GM19238 (cell line): ENCODE measurements around the gene DNAI1.
"Not testable (repeated sequence)": the region's sequence is repeated elsewhere in the genome, so short reads cannot be mapped to it uniquely, and the experiment has no call there.

Experiments
- DNase-seq: peaks from one replicate; pipeline ENCODE4 v3.0.0; 2011; ENCODE audit warnings: low spot score; ENCODE audit not compliant: insufficient read length

Gene DNAI1

DNA sequence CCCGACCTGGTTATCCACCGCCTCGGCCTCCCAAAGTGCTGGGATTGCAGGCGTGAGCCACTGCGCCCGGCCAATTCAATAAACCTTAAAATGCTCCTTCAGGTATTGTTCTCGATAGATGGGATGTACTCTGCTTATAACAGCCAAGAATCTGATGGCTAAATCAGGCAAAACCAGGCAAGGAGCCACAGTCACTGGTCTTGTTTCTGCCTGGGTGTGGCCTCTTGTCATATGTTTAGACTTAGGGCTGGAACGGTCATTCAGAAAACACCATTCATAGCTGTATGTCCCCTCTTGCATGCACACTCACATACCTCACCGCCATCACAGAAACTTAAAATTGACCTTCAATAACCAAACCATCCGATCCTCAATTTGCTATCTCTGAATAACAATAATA, 8.0 kb upstream of the DNAI1 start:
- no peak for DNase-seq

GRCh38 chr9:34451135-34451534, 7.5 kb upstream of the DNAI1 start:
- no peak for DNase-seq

DNA sequence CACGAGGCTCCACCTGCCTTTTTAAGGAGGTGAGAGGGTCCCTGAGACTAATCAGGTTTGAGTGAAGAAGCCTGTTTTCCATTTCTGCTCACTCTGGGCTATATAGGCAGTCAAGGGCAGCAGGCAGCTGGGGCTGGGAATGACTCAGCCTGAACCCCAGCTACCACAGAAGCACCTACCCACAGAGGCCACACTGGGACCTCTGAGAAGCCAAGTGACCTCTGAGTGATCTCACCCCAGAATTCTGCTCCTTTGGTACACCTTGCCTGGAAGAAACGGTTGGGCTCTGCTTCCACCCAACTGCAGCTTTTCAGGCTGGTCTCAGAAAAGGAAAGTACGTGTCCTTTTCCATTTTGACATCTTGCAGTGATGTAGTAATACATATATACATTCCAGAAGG, 7.1 kb upstream of the DNAI1 start:
- DNase-seq = no peak

GRCh38 chr9:34452568-34452967, 6.0 kb upstream of the DNAI1 start:
- no peak for DNase-seq

DNA sequence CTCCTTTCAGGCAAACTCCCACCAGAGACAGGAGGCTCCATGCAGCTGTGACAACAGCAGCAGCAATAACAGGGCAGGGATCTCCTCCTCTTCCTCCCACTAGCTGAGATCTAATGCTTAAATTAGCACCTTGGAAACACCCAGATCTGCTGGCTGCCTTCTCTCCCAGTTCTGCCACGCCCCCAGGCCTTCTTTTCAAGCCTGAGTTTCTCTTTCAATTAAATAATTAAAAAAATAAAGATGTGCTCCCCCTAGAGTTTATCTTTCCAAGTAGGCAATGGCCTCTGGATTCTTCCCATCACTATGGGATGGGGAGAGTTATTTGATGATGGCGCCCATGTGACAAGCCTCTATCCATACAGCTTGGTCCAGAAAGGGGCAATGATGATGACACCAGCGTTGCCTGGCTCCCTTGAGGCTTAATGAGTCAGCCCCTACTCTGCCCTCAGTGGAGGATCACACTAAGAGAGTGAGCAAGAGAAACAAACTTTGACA, 4.0 kb upstream of the DNAI1 start:
- DNase-seq = no peak

GRCh38 chr9:34456151-34456550, 2.5 kb upstream of the DNAI1 start:
- DNase-seq = no peak

DNA sequence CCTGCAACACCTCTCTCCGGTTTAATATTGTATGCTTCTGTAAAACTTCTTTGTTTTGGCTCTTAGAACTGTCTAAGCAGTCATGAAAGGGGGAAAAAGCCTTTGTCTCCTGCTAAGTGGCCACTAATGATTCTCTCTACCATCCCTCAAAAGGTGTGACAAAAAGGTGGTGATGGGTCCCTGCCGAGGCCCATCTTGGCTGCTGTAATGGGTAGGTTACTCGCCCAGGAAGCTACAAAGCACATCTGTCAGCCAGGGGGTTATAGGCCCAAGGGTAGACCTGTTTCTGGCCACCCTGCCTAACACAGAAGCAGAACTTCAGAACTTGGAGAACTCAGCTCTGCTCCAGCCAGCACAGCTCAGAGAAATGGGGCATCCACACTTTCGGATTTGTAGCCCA, 1.9 kb upstream of the DNAI1 start:
- no peak for DNase-seq

DNA sequence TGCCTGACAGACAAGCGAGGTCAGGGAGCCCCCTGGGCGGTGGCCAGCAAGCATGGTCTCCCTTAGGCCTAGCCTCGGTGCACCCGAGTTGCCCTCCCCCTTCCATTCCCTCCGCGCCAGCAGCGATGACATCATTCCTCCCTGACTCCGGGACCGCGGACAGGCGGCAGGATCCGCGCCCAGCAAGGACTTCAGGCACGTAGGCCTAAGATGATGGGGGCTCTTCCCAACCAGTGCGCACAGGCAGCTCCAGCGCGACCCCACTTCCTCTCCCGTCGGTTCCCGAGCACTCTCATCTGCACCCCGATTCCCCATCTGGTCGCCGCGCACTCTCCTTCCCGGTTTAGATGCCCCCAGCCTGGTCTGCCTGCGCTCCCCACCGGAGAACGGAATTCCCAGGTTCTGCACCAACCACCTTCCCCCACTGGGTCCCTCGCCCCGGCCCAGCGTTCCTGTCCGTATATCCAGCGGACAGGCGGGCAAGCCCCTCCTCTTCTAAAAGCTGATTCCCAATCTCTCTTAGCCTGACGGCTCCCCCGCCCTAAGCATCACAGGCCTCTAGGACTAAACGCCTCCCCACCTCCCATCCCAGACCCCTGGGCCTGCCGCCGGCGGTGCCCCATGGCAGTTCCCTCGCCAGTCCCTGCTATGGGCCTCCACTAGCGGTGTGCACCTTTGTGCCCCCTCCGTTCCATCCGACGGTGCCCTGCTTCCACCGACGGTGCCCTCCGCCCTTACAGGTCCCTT, 1.2 kb upstream of the DNAI1 start:
- DNase-seq = no peak

GRCh38 chr9:34458959-34459340, 345 bp downstream of the DNAI1 start:
- no peak for DNase-seq

DNA sequence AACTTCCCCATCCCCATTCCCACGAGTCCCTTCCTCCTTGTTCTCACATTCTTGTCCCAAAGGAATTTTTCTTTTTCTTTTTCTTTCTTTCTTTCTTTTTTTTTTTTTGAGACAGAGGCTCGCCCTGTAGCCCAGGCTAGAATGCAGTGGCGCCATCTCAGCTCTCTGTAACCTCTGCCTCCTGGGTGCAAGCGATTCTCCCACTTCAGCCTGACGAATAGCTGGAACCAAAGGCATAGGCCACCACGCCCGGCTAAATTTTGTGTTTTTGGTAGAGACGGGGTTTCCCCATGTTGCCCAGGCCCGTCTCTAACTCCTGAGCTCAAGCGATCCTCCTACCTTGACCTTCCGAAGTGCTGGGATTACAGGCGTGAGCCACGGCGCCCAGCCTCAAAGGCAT, 751 bp downstream of the DNAI1 start:
- no peak for DNase-seq

- no peak for DNase-seq
Measured at GRCh38 chr9:34459941-34460340, 1.3 kb downstream of the DNAI1 start.

DNA sequence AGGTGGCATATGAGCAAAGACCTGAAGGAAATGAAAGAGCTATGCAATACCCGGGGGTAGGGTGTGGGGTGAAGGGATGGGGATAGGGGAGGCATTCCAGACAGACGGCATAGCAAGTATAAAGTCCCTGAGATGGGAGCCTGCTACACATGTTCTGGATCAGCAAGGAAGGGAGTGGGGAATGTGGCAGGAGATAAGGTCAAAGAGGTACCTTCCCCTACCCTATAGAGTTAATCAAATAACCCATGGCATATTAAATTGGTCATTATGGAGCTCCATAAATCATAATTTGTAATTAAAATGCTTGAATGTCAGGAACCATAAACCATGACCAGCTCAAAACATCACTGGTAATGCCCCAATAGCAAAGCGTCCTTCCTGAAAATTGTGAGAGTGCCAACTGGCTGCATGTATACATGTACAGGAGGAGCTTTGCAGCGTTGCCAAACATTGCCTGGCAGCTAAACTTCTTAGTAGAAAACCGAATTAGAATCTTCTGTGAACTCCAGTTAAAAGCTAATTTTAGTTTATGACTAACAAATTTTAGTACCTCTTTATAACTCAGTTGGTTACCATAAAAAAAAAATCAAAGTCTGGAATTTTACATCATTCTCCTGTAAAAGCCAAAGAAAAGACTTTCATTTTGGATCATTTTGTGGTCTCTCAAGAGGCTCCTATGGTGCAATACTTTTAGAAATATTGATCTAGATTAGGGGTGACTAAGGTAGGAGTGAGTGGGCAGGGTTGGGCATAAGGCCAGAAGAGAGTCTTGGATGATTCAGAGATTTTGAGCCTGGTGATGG, 4.7 kb downstream of the DNAI1 start:
- no peak for DNase-seq

- no peak for DNase-seq
Measured at GRCh38 chr9:34463901-34464232, 5.3 kb downstream of the DNAI1 start.

- no peak for DNase-seq
Measured at GRCh38 chr9:34464571-34464970, 6.0 kb downstream of the DNAI1 start.

GRCh38 chr9:34465468-34465867, 6.9 kb downstream of the DNAI1 start:
- no peak for DNase-seq

GRCh38 chr9:34475097-34475496, 16.5 kb downstream of the DNAI1 start:
- DNase-seq = no peak

- no peak for DNase-seq
Measured at GRCh38 chr9:34477541-34477940, 18.9 kb downstream of the DNAI1 start.

DNA sequence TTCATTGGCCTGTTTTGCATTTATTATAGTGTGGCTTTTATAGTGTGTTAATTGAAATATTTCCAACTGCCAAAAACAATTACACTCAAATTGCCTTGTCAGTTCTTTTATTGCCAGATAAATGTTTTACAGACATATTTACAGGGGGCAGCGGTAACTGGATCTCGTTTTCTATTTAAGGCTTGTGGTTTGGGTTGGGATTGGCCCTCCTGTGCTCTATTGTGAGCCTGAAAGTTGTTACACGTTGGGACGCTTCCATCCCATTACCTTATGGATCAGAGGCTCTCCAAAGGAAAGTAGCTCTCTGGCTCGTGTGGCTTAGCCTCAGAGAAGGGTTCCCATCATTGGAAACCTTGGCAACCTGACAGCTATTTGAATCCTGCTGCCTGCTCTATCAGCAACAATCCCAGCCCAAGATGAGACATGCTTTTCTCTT, 20.8 kb downstream of the DNAI1 start:
- no peak for DNase-seq

GRCh38 chr9:34481620-34482019, 23.0 kb downstream of the DNAI1 start:
- DNase-seq = not testable (repeated sequence)

DNA sequence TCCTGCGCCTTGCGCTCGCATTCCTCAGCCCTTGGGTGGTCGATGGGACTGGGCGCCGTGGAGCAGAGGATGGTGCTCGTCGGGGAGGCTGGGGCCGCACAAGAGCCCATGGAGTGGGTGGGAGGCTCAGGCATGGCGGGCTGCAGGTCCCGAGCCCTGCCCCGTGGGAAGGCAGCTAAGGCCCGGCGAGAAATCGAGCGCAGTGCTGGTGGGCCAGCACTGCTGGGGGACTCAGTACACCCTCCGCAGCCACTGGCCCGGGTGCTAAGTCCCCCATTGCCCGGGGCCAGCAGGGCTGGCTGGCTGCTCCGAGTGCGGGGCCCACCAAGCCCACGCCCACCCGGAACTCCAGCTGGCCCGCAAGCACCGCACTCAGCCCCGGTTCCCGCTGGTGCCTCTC, 24.1 kb downstream of the DNAI1 start:
- not testable (repeated sequence) for DNase-seq

DNA sequence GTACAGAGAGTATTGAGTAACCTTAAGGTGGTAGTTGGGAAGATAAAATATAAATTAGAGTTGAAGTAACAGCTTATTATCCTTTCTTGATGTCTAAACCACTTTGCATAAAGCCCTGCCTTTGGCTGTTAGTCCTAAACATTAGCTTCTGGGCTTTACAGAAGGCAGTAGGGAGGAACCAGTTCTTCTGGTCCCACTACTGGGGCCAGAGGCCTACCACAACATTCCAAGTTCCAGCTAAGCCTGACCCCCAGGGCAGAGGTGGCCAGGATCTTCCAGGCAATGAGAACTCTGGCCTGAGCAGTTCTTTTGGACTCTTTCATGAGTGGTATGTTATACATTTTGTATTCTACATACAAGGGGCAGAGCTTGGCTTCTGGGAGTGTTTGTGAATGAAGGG, 26.1 kb downstream of the DNAI1 start:
- no peak for DNase-seq

GRCh38 chr9:34485822-34486221, 27.2 kb downstream of the DNAI1 start:
- DNase-seq = no peak

GRCh38 chr9:34486572-34486971, 28.0 kb downstream of the DNAI1 start:
- DNase-seq = no peak
